ENCODE results near the gene FER1L5.

FER1L5 gene

GRCh38 chr2:96618596-96619283 lies 23.8 kb upstream of the FER1L5 start:
- Mint-ChIP-seq H3K4me3 (no peak overlapping the region), H3K9me3 (no peaks in the 10 kb centered on the region), H3K27me3 (no peaks in the 10 kb centered on the region), H3K27ac (ENCODE audit: low read depth) (no peak overlapping the region), H3K36me3 (ENCODE audit: insufficient read depth) (peaks cover 37% of the 10 kb centered on the region), H3K4me1 (peaks cover 40% of the 10 kb centered on the region)
- DNase-seq (ENCODE audit: low spot score in 2 of 2) (no peak), ATAC-seq (replicated peaks; ENCODE audit: extremely low read depth, poor library complexity, severe bottlenecking) (no peak)

- H3K9me3 Mint-ChIP-seq: no peaks in the 10 kb centered on the region
- no peak overlapping the region for H3K27ac Mint-ChIP-seq (ENCODE audit: low read depth)
- H3K4me1 Mint-ChIP-seq: peaks cover 35% of the 10 kb centered on the region
- H3K4me3 Mint-ChIP-seq: no peak overlapping the region
- peaks cover 27% of the 10 kb centered on the region for H3K36me3 Mint-ChIP-seq (ENCODE audit: insufficient read depth)
- ATAC-seq (replicated peaks; ENCODE audit: extremely low read depth, poor library complexity, severe bottlenecking): no peak
- no peak for DNase-seq (ENCODE audit: low spot score in 2 of 2)
- no peaks in the 10 kb centered on the region for H3K27me3 Mint-ChIP-seq
These were observed 20.0 kb upstream of the FER1L5 start for GRCh38 chr2:96622544-96622943.

GRCh38 chr2:96623116-96623515 lies 19.4 kb upstream of the FER1L5 start:
- DNase-seq (ENCODE audit: low spot score in 2 of 2): no peak
- Mint-ChIP-seq H3K36me3 (ENCODE audit: insufficient read depth) (peaks cover 29% of the 10 kb centered on the region), H3K9me3 (no peaks in the 10 kb centered on the region), H3K27me3 (no peaks in the 10 kb centered on the region), H3K27ac (ENCODE audit: low read depth) (peak overlapping the region; percentile 39), H3K4me3 (no peak overlapping the region), H3K4me1 (peaks cover 40% of the 10 kb centered on the region)
- ATAC-seq (replicated peaks; ENCODE audit: extremely low read depth, poor library complexity, severe bottlenecking): no peak

- no peak for DNase-seq (ENCODE audit: low spot score in 2 of 2)
- Mint-ChIP-seq H3K36me3 (ENCODE audit: insufficient read depth) (peaks cover 34% of the 10 kb centered on the region), H3K9me3 (no peaks in the 10 kb centered on the region), H3K27me3 (no peaks in the 10 kb centered on the region), H3K4me3 (no peak overlapping the region), H3K4me1 (peaks cover 33% of the 10 kb centered on the region), H3K27ac (ENCODE audit: low read depth) (peak overlapping the region; percentile 16)
- no peak for ATAC-seq (replicated peaks; ENCODE audit: extremely low read depth, poor library complexity, severe bottlenecking)
These were observed 16.7 kb upstream of the FER1L5 start for GRCh38 chr2:96625571-96626552.

GRCh38 chr2:96626553-96626942 lies 16.0 kb upstream of the FER1L5 start:
- Mint-ChIP-seq H3K9me3 (no peaks in the 10 kb centered on the region), H3K4me3 (no peak overlapping the region), H3K36me3 (ENCODE audit: insufficient read depth) (peaks cover 39% of the 10 kb centered on the region), H3K27ac (ENCODE audit: low read depth) (peak overlapping the region; percentile 13), H3K4me1 (peaks cover 33% of the 10 kb centered on the region), H3K27me3 (no peaks in the 10 kb centered on the region)
- no peak for ATAC-seq (replicated peaks; ENCODE audit: extremely low read depth, poor library complexity, severe bottlenecking)
- DNase-seq (ENCODE audit: low spot score in 2 of 2): no peak

- Mint-ChIP-seq H3K9me3 (no peaks in the 10 kb centered on the region), H3K36me3 (ENCODE audit: insufficient read depth) (peaks cover 46% of the 10 kb centered on the region), H3K4me3 (no peak overlapping the region), H3K27ac (ENCODE audit: low read depth) (no peak overlapping the region), H3K4me1 (peaks cover 45% of the 10 kb centered on the region), H3K27me3 (no peaks in the 10 kb centered on the region)
- DNase-seq (ENCODE audit: low spot score in 2 of 2) (no peak), ATAC-seq (replicated peaks; ENCODE audit: extremely low read depth, poor library complexity, severe bottlenecking) (no peak)
These were observed 10.6 kb upstream of the FER1L5 start for GRCh38 chr2:96631804-96632435.

- no peaks in the 10 kb centered on the region for H3K9me3 Mint-ChIP-seq
- H3K27ac Mint-ChIP-seq (ENCODE audit: low read depth): no peak overlapping the region
- no peak overlapping the region for H3K4me3 Mint-ChIP-seq
- DNase-seq (ENCODE audit: low spot score in 2 of 2): no peak
- H3K36me3 Mint-ChIP-seq (ENCODE audit: insufficient read depth): peaks cover 45% of the 10 kb centered on the region
- peaks cover 40% of the 10 kb centered on the region for H3K4me1 Mint-ChIP-seq
- no peaks in the 10 kb centered on the region for H3K27me3 Mint-ChIP-seq
- ATAC-seq (replicated peaks; ENCODE audit: extremely low read depth, poor library complexity, severe bottlenecking): no peak
These were observed 8.9 kb upstream of the FER1L5 start for GRCh38 chr2:96633641-96634040.

- Mint-ChIP-seq H3K4me1 (peaks cover 35% of the 10 kb centered on the region), H3K4me3 (peak overlapping the region; percentile 91), H3K27me3 (no peaks in the 10 kb centered on the region), H3K27ac (ENCODE audit: low read depth) (peak overlapping the region; percentile 96), H3K9me3 (no peaks in the 10 kb centered on the region), H3K36me3 (ENCODE audit: insufficient read depth) (peaks cover 26% of the 10 kb centered on the region)
- ATAC-seq (replicated peaks; ENCODE audit: extremely low read depth, poor library complexity, severe bottlenecking) (no peak), DNase-seq (ENCODE audit: low spot score in 2 of 2) (no peak)
These were observed 5.9 kb upstream of the FER1L5 start for GRCh38 chr2:96636551-96637171.

- Mint-ChIP-seq H3K27me3 (no peaks in the 10 kb centered on the region), H3K27ac (ENCODE audit: low read depth) (peak overlapping the region; percentile 96), H3K4me1 (peaks cover 30% of the 10 kb centered on the region), H3K4me3 (peak overlapping the region; percentile 91), H3K36me3 (ENCODE audit: insufficient read depth) (peaks cover 21% of the 10 kb centered on the region), H3K9me3 (no peaks in the 10 kb centered on the region)
- ATAC-seq (replicated peaks; ENCODE audit: extremely low read depth, poor library complexity, severe bottlenecking) (peak; percentile 88), DNase-seq (ENCODE audit: low spot score in 2 of 2) (peak; percentile 67 to 81)
These were observed 5.0 kb upstream of the FER1L5 start for GRCh38 chr2:96637385-96638143.

GRCh38 chr2:96638144-96639121 lies 4.1 kb upstream of the FER1L5 start, which contains the start of gene KANSL3:
TSS of gene KANSL3 (minus strand) at chr2:96638312. CDS start at chr2:96637135, 1,177 bp downstream.
- Mint-ChIP-seq H3K9me3 (no peaks in the 10 kb centered on the region), H3K27me3 (no peaks in the 10 kb centered on the region), H3K27ac (ENCODE audit: low read depth) (peak within 1 kb of the TSS; percentile 96), H3K36me3 (ENCODE audit: insufficient read depth) (peaks cover 16% of the 10 kb centered on the region), H3K4me1 (peaks cover 29% of the 10 kb centered on the region), H3K4me3 (peak within 1 kb of the TSS; percentile 91)
- peak; percentile 84 to 86 for DNase-seq (ENCODE audit: low spot score in 2 of 2)
- peak; percentile 66 for ATAC-seq (replicated peaks; ENCODE audit: extremely low read depth, poor library complexity, severe bottlenecking)

- no peak overlapping the region for H3K27ac Mint-ChIP-seq (ENCODE audit: low read depth)
- peaks cover 21% of the 10 kb centered on the region for H3K27me3 Mint-ChIP-seq
- no peaks in the 10 kb centered on the region for H3K4me1 Mint-ChIP-seq
- H3K4me3 Mint-ChIP-seq: no peak overlapping the region
- DNase-seq (ENCODE audit: low spot score in 2 of 2): no peak
- no peaks in the 10 kb centered on the region for H3K9me3 Mint-ChIP-seq
- no peak for ATAC-seq (replicated peaks; ENCODE audit: extremely low read depth, poor library complexity, severe bottlenecking)
- H3K36me3 Mint-ChIP-seq (ENCODE audit: insufficient read depth): peaks cover 1% of the 10 kb centered on the region
These were observed 5.1 kb downstream of the FER1L5 start for GRCh38 chr2:96647681-96648080.
